GM21528 (cell line): ENCODE data around the gene OR3A2.
"Not testable (repeated sequence)": the region's sequence is repeated elsewhere in the genome, so short reads cannot be mapped to it uniquely, and the experiment has no call there.

Experiments used
- ATAC-seq: cut with Tn5 transposase; IDR thresholded peaks from one replicate; pipeline ENCODE4 v1.9.1; 2021; ENCODE audit warnings: mild to moderate bottlenecking, moderate library complexity; ENCODE audit not compliant: unreplicated experiment, low FRiP score

Gene OR3A2

GRCh38 chr17:3385869-3386816, at the start of gene OR3A2:
OR3A2 (minus strand) TSS chr17:3386308.
- ATAC-seq: no peak

- no peak for ATAC-seq
Observed at GRCh38 chr17:3433741-3434140, 47.6 kb upstream of the OR3A2 start, which contains the start of gene OR1E2. OR1E2 (minus strand) TSS chr17:3433841; CDS start chr17:3433841, 0 bp downstream.

- not testable (repeated sequence) for ATAC-seq
Observed at GRCh38 chr17:3433215-3433614, 47.1 kb upstream of the OR3A2 start.

GRCh38 chr17:3418222-3418621, 32.1 kb upstream of the OR3A2 start:
- no peak for ATAC-seq

GRCh38 chr17:3415610-3416009, 29.5 kb upstream of the OR3A2 start:
- no peak for ATAC-seq

- ATAC-seq: not testable (repeated sequence)
Observed at GRCh38 chr17:3412216-3412615, 26.1 kb upstream of the OR3A2 start.

- ATAC-seq: no peak
Observed at GRCh38 chr17:3411070-3411469, 25.0 kb upstream of the OR3A2 start, which contains the start of gene OR3A3. OR3A3 (plus strand) TSS chr17:3411370.

- not testable (repeated sequence) for ATAC-seq
Observed at GRCh38 chr17:3403856-3404255, 17.7 kb upstream of the OR3A2 start.

- no peak for ATAC-seq
Observed at GRCh38 chr17:3401786-3402185, 15.7 kb upstream of the OR3A2 start.

- no peak for ATAC-seq
Observed at GRCh38 chr17:3400055-3400454, 13.9 kb upstream of the OR3A2 start.

- ATAC-seq: no peak
Observed at GRCh38 chr17:3398310-3398709, 12.2 kb upstream of the OR3A2 start, which contains the start of gene OR1E1. OR1E1 (minus strand) TSS chr17:3398410; CDS start chr17:3398410, 0 bp downstream.

GRCh38 chr17:3397801-3398200, 11.7 kb upstream of the OR3A2 start:
- not testable (repeated sequence) for ATAC-seq

- ATAC-seq: no peak
Observed at GRCh38 chr17:3389791-3390190, 3.7 kb upstream of the OR3A2 start.

GRCh38 chr17:3381957-3382356, 4.2 kb downstream of the OR3A2 start:
- ATAC-seq: no peak

GRCh38 chr17:3378321-3378720, 7.8 kb downstream of the OR3A2 start:
- no peak for ATAC-seq

GRCh38 chr17:3371167-3371566, 14.9 kb downstream of the OR3A2 start:
- not testable (repeated sequence) for ATAC-seq

GRCh38 chr17:3342782-3343181, 43.3 kb downstream of the OR3A2 start:
- not testable (repeated sequence) for ATAC-seq

GRCh38 chr17:3335876-3336275, 50.2 kb downstream of the OR3A2 start:
- ATAC-seq: no peak

GRCh38 chr17:3318336-3318735, 67.8 kb downstream of the OR3A2 start:
- no peak for ATAC-seq

- no peak for ATAC-seq
Observed at GRCh38 chr17:3316836-3317235, 69.3 kb downstream of the OR3A2 start.

- no peak for ATAC-seq
Observed at GRCh38 chr17:3308603-3309002, 77.5 kb downstream of the OR3A2 start.

GRCh38 chr17:3298260-3298659, 87.8 kb downstream of the OR3A2 start, which contains the start of gene OR3A1:
OR3A1 (minus strand) TSS chr17:3298360; CDS start chr17:3292582, 5,778 bp downstream.
- ATAC-seq: no peak
